Subcutaneous adipose tissue (tissue), 4 donors: ENCODE data around the gene APBB2. TPM values are rescaled to one million over a fixed set of nuclear protein-coding genes. Genes with fewer than 3 reads are reported as not detected.

Experiments
- total RNA-seq, 4 donors: library from RNA; depleted of rRNA; stranded (reverse); fragments of >200 nt; gene quantifications; one replicate each; pipeline ENCODE4 v1.1.0, GENCODE V29; 2016
- TF ChIP-seq, protein P1 (sequence below): fragments of 450-650 bp; IDR thresholded peaks from one replicate; pipeline ENCODE4 v1.5.1; 2016; ENCODE audit warnings: low read depth, mild to moderate bottlenecking, control low read depth, antibody characterized with exemption, moderate library complexity

Gene APBB2
- total RNA-seq, 4 donors from 2014 or later = 55.6 to 181 (median 124) TPM

DNA sequence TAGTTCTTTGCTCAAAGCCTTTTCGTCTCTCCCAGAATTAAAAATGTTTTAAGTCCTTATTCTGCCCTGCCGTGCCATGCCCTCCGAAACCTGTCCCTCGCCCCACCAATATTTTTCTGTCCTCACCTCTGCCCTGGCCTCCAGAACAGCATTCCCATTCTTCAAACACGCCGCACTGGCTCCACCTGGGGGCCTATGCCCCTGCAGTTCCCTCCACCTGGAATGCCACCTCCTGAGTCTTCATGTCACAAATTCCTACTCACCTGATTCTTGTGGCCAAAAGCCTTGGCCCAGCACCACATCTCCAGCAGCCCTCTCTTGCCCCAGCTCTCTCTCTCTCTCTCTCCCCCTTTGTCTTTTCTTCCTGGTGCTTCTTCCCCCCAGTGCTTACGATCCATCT is 91.6 kb downstream of the APBB2 start:
- TF ChIP-seq, protein P1, sequence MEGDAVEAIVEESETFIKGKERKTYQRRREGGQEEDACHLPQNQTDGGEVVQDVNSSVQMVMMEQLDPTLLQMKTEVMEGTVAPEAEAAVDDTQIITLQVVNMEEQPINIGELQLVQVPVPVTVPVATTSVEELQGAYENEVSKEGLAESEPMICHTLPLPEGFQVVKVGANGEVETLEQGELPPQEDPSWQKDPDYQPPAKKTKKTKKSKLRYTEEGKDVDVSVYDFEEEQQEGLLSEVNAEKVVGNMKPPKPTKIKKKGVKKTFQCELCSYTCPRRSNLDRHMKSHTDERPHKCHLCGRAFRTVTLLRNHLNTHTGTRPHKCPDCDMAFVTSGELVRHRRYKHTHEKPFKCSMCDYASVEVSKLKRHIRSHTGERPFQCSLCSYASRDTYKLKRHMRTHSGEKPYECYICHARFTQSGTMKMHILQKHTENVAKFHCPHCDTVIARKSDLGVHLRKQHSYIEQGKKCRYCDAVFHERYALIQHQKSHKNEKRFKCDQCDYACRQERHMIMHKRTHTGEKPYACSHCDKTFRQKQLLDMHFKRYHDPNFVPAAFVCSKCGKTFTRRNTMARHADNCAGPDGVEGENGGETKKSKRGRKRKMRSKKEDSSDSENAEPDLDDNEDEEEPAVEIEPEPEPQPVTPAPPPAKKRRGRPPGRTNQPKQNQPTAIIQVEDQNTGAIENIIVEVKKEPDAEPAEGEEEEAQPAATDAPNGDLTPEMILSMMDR = no peak

DNA sequence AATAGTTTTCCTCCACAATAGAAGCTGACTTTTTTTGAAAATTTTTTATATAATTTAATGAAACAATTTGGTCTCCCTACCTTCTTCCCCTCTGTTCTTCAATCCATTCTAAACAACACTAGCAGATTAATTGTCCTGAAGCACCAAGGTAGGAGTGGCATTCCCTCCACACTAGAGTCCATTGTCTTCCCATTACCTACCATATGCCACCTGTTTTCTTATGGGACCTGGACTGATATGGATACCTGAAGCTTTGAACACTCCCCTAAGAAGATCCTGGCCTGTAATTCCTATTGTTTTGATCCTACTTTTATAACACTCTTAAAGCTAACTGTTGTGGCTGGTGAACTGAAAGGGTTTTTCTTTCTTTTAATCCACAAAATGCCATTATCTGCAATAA is 92.0 kb downstream of the APBB2 start:
- TF ChIP-seq, protein P1 = no peak

DNA sequence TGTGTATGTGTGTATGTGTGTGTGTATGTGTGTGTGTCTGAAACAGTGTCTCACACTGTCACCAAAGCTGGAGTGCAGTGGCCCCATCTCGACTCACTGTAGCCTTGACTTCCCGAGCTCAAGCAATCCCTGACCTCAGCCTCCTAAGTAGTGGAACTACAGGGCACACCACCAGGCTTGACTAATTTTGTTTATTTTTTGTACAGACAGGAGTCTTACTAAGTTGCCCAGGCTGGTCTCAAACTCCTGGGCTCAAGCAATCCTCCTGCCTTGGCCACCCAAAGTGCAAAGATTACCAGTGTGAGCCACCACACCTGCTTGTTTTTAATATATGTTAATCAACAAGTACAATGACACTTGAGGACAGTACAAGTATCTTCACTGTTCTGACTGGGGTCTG is 92.4 kb downstream of the APBB2 start:
- TF ChIP-seq, protein P1 = no peak

DNA sequence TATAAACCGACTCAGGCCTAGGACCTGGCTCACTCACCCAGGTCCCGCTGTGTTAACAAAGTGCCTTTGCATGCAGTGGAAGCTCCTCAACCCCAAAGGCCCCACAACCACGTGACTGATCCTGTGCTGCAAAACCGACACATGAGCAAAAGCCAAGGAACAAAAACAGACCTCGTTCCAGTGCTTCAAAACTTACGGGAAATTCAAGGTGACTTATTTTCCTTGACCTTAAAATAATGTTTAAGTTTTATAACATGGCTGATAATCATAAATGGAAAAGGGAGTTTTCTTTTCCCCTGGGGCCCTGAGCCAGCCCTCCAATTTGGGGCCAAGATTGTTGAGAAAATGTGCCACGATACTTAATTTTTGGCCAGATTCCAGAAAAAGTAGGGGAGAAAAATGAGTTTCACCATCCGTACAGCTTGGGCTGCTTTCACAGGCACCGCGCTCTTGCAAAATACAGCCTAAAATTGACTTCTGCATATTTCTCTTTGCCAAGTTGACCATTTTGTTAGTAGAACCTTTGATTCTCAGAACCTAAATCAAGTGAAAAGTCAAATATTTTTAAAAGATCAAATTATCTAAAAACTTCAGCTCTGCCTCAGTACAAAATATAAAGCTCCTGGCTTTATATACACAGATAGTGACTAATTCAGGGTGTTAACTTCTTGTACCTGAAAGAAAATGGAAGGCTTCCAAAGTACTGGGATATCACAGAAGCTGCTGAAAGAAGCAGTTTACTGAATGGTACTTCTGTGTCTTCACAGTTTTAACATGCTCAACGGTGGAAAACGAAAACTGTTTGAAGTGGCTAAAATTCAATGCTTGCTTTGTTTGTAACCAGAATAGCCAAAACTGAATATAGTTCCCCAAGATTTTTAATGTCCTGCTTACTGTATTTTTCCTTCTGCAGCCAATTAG is 93.8 kb downstream of the APBB2 start:
- TF ChIP-seq, protein P1 = no peak

DNA sequence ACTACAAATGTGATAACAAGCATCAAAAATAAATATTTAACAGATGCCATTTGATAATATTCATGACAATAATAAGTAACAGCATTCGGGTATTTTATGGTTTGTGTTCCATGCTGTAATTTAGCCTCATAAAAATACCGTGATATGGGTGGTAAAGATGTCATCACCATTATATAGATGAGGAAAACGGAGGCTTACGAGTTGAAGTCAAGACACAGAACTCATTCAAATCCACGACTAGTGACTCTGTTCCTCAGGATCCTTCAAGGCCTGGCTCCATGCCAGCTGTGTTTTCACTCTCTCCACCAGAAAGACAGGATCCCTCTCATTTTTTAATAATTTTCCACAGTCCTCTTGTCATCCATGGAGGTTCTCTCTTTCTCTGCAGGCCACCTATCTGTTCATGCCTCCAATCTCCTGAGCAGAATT is 94.5 kb downstream of the APBB2 start:
- TF ChIP-seq, protein P1 = no peak

DNA sequence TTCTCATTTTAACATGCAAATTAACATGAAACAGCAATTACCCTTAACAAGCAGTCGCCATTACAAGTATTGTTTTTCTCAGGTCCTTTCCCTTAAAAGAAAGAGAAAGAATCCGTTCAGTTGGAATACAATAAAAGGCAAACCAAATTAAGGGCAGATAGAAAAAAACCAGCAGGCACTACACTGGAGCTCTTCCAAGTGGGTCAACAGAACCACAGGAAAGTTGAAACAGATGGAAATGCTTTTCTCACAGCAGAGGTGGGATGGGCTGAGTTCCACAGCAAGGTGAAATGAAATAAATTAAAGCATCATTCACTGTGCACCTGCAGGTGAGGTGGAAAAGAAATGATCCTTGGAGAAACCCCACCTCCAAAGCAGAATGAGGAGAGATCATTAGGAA is 102.6 kb downstream of the APBB2 start:
- TF ChIP-seq, protein P1 = no peak

DNA sequence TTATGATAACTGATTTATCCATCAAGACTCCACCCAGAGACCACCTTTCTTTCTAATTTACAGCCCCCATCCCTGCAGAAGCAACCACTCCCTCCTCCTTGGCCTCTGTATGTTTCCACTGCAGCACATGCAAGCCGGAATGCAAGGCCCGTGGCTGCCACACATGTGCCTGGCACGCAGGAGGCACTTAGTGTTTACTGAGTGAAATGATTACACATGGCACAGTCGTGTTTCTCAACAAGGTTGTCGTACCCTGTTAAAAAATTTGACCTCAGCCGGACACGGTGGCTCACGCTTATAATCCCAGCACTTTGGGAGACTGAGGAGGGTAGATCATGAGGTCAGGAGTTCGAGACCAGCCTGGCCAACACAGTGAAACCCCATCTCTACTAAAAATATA is 104.3 kb downstream of the APBB2 start:
- TF ChIP-seq, protein P1 = no peak
